Measurements from ENCODE around the gene TC2N. TPM values are rescaled to one million over a fixed set of nuclear protein-coding genes. Genes with fewer than 3 reads are reported as not detected.

Gene TC2N
- total and polyA plus RNA-seq, 2 donors (not counting 1 experiment from before 2014, with no cell fraction given), result 3.7 to 10.4 TPM

DNA sequence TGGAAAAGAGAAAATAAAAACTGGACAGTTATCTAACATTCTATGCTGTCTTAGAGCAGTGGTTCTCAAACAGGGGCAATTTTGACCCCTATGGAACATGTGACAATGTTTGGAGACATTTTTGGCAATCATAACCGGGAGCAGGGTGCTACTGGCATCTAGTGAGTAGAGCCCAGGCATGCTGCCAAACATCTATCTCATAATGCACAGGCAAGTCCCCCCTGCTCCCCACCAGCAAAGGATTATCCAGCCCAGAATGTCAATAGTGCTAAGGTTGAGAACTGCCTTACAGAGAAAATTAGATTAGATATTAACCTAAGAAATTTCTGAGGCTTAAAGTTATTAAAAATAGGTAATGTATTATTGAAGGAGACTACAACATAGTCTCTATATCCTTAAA lies 112.5 kb downstream of the TC2N start:
- H4K20me1 ChIP-seq (ENCODE audit: control insufficient read depth, insufficient read depth, low read length, poor library complexity, severe bottlenecking), result no peaks in the 10 kb centered on the region
- H3K4me1 Mint-ChIP-seq, result no peaks in the 10 kb centered on the region
- no peak for DNase-seq
- H3K9ac ChIP-seq (ENCODE audit: low read length), result no peak overlapping the region
- no peak overlapping the region for H3K4me3 ChIP-seq (ENCODE audit: control extremely low read depth in 1 of 5, extremely low read depth in 1 of 5, insufficient read depth in 1 of 5, low read depth in 2 of 5, low read length in 4 of 5)
- H3K27ac Mint-ChIP-seq, result no peak overlapping the region
- CTCF ChIA-PET, result no interaction called here
- POLR2A ChIA-PET, result no interaction called here
- no peaks in the 10 kb centered on the region for H3K79me2 ChIP-seq (ENCODE audit: control insufficient read depth, insufficient read depth, low read length)
- no peak overlapping the region for H3K4me3 Mint-ChIP-seq
- ATAC-seq (ENCODE audit: low read depth), result no peak
- no peaks in the 10 kb centered on the region for H3K36me3 ChIP-seq (replicated peaks in 1 of 2; ENCODE audit: control extremely low read depth in 1 of 2, control insufficient read depth in 1 of 2, extremely low read depth in 1 of 2, insufficient read depth in 2 of 2, low read length in 1 of 2)
- H3K9me3 Mint-ChIP-seq (ENCODE audit: insufficient read depth), result peaks cover 4% of the 10 kb centered on the region
- no peak overlapping the region for H2AFZ ChIP-seq (ENCODE audit: insufficient read depth, low read depth, low read length, poor library complexity, severe bottlenecking)
- H3K27me3 ChIP-seq (replicated peaks in 1 of 4; ENCODE audit: control extremely low read depth in 1 of 4, control insufficient read depth in 3 of 4, insufficient read depth in 4 of 4, low read length in 3 of 4), result peaks cover 0 to 16% (median 8%) of the 10 kb centered on the region in 4 experiments
- no peaks in the 10 kb centered on the region for H3K4me1 ChIP-seq (ENCODE audit: control insufficient read depth in 2 of 2, insufficient read depth in 2 of 2, low read length in 2 of 2)
- peaks cover 43% of the 10 kb centered on the region for H3K27me3 Mint-ChIP-seq
- peaks cover 0 to 6% (median 2%) of the 10 kb centered on the region in 3 donors for H3K9me3 ChIP-seq (ENCODE audit: control extremely low read depth in 1 of 3, control insufficient read depth in 2 of 3, insufficient read depth in 1 of 3, low read length in 2 of 3)
- H3K27ac ChIP-seq (ENCODE audit: low read length in 2 of 2), result no peak overlapping the region
- TF ChIP-seq, protein P1, sequence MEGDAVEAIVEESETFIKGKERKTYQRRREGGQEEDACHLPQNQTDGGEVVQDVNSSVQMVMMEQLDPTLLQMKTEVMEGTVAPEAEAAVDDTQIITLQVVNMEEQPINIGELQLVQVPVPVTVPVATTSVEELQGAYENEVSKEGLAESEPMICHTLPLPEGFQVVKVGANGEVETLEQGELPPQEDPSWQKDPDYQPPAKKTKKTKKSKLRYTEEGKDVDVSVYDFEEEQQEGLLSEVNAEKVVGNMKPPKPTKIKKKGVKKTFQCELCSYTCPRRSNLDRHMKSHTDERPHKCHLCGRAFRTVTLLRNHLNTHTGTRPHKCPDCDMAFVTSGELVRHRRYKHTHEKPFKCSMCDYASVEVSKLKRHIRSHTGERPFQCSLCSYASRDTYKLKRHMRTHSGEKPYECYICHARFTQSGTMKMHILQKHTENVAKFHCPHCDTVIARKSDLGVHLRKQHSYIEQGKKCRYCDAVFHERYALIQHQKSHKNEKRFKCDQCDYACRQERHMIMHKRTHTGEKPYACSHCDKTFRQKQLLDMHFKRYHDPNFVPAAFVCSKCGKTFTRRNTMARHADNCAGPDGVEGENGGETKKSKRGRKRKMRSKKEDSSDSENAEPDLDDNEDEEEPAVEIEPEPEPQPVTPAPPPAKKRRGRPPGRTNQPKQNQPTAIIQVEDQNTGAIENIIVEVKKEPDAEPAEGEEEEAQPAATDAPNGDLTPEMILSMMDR (IDR thresholded peaks at IDR 0.05), result no peak
- TF ChIP-seq EZH2 (IDR thresholded peaks at IDR 0.05; ENCODE audit: borderline replicate concordance, insufficient read depth, low read depth, low read length, poor library complexity, severe bottlenecking), result no peak
- H3K4me2 ChIP-seq (replicated peaks; ENCODE audit: low read depth, low read length, poor library complexity, severe bottlenecking), result no peak overlapping the region
- intact Hi-C loops (cut with micrococcal nuclease), result no loop called here
- no CpG with 5 or more reads among the region's 1 CpG for WGBS (ENCODE audit: insufficient coverage)

DNA sequence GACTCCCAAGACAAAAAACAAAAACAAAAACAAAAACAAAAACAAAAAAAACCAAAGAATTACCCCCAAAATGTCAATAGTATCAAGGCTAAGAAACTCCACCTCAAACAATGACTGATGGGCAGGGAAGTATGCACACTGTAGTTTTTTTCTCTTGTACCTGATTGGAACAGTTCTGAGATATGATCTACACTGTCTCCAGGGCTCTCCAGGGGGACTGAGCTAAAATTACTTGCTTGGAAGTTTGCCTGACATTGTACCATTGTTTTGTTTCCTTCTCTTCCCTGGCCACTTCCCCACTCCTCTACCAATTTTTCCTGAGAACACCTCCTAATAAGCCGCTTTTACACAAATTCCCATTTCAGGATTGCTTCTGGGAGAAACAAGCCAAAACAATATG lies 113.2 kb downstream of the TC2N start:
- no peaks in the 10 kb centered on the region for H3K4me1 Mint-ChIP-seq
- no peaks in the 10 kb centered on the region for H3K79me2 ChIP-seq (ENCODE audit: control insufficient read depth, insufficient read depth, low read length)
- CTCF ChIA-PET, result no interaction called here
- no peak overlapping the region for H3K4me2 ChIP-seq (replicated peaks; ENCODE audit: low read depth, low read length, poor library complexity, severe bottlenecking)
- no peak overlapping the region for H3K4me3 ChIP-seq (ENCODE audit: control extremely low read depth in 1 of 5, extremely low read depth in 1 of 5, insufficient read depth in 1 of 5, low read depth in 2 of 5, low read length in 4 of 5)
- no peak overlapping the region for H3K4me3 Mint-ChIP-seq
- no peak overlapping the region for H2AFZ ChIP-seq (ENCODE audit: insufficient read depth, low read depth, low read length, poor library complexity, severe bottlenecking)
- H3K4me1 ChIP-seq (ENCODE audit: control insufficient read depth in 2 of 2, insufficient read depth in 2 of 2, low read length in 2 of 2), result no peaks in the 10 kb centered on the region
- intact Hi-C loops (cut with micrococcal nuclease), result no loop called here
- H3K9ac ChIP-seq (ENCODE audit: low read length), result no peak overlapping the region
- peaks cover 0 to 16% (median 8%) of the 10 kb centered on the region in 4 experiments for H3K27me3 ChIP-seq (replicated peaks in 1 of 4; ENCODE audit: control extremely low read depth in 1 of 4, control insufficient read depth in 3 of 4, insufficient read depth in 4 of 4, low read length in 3 of 4)
- H3K27ac ChIP-seq (ENCODE audit: low read length in 2 of 2), result no peak overlapping the region
- WGBS (ENCODE audit: insufficient coverage), result no CpG with 5 or more reads among the region's 1 CpG
- no peak for DNase-seq
- H3K27me3 Mint-ChIP-seq, result peaks cover 49% of the 10 kb centered on the region
- no peaks in the 10 kb centered on the region for H3K36me3 ChIP-seq (replicated peaks in 1 of 2; ENCODE audit: control extremely low read depth in 1 of 2, control insufficient read depth in 1 of 2, extremely low read depth in 1 of 2, insufficient read depth in 2 of 2, low read length in 1 of 2)
- POLR2A ChIA-PET, result no interaction called here
- no peaks in the 10 kb centered on the region for H4K20me1 ChIP-seq (ENCODE audit: control insufficient read depth, insufficient read depth, low read length, poor library complexity, severe bottlenecking)
- TF ChIP-seq, protein P1 (IDR thresholded peaks at IDR 0.05), result no peak
- TF ChIP-seq EZH2 (IDR thresholded peaks at IDR 0.05; ENCODE audit: borderline replicate concordance, insufficient read depth, low read depth, low read length, poor library complexity, severe bottlenecking), result no peak
- no peak overlapping the region for H3K27ac Mint-ChIP-seq
- H3K9me3 ChIP-seq (ENCODE audit: control extremely low read depth in 1 of 3, control insufficient read depth in 2 of 3, insufficient read depth in 1 of 3, low read length in 2 of 3), result peaks cover 0 to 2% (median 0%) of the 10 kb centered on the region in 3 donors
- peaks cover 3% of the 10 kb centered on the region for H3K9me3 Mint-ChIP-seq (ENCODE audit: insufficient read depth)
- no peak for ATAC-seq (ENCODE audit: low read depth)
